ENCODE results near the gene AUTS2.

Gene AUTS2

DNA sequence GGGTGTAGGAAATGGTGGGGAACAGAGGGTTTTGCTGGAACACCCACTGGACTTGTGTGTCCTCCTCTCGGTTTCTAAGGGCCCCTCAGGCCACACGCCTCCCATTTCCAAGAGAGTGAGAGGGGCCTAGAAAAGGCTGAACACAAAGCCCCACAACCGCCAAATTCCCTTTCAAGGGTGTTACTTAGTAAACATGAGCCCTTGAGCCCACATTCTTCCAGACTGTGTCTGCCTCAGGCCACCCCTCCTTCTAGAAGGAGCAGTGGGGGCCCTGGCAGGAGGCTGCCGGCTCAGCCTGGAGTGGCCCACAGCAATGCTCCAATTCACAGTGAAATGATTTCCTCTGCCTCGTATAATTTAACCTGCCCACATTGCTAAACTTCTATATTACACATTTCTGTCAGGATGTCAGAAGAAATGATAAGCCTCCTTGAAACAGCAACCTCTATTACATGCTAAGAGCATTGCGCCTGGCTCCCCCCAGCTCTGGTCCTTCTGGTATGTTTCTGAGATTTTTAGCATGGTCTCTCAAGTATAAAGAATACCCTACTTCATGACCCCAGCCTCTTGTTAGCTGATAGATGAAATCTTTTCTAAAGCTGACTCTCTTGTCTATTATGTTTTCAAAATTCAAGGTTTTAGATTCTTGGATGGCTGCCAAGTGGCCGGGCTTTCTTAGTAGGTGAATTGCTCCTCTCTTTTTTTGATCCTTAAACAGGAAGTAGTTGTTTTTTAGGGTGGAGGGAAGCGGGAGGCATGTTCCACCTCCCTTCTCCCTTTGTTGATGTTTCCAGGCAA, 859.8 kb downstream of the AUTS2 start:
- DNase-seq: no peak

DNA sequence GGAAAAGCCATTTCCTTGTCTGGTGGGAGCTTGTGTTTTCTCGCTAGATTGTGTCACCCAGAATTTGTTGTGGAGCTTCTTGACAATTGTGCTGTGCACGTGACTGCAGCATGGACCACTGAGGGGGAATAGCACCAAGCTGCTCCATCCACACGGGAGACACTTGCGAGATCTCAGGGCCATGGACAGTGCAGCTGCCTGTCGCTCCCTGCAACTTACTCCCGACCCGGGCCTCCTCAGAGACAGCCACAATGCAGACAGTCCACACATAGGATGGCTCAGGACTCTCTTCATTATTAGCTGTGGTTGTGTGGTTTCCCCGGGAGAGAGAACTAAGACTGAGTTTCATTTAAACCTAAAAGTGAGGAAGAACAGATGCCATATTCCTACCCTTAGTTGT, 860.5 kb downstream of the AUTS2 start:
- no peak for DNase-seq

DNA sequence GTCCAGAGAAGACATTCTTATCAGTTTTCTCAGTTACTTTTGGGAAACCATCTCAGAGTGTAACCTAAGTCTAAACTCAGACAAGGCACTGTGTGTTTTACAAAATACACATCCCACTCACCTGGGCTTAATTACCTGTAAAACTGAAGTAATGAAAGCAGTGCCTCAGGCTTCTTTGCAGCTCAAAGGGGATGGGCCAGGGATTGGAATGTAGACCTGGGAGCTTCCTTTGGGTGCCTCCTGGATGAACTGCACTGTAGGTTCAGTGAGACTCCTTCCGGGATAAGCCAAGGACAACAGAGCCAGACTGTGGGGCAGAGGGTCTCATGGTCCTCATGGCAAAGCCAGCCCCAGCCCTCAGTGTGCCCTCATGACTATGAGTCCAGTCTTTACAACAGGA, 861.3 kb downstream of the AUTS2 start:
- no peak for DNase-seq

DNA sequence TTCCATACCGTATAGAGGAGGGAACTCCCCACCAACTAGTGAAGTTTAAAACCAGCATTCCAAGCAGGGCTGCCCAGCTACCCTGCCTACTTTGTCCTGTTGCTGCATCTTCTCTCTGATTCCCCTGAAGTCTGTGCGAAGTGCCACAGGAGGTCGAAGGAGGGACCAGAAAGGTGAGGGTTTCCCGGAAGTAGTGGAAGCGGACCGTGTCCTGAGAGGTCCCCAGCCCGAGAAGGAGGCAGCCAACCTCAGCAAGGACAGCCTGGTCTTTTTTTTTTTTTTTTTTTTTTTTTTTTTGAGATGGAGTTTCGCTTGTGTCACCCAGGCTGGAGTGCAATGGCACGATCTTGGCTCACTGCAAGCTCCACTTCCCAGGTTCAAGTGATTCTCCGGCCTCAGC, 861.8 kb downstream of the AUTS2 start:
- no peak for DNase-seq

DNA sequence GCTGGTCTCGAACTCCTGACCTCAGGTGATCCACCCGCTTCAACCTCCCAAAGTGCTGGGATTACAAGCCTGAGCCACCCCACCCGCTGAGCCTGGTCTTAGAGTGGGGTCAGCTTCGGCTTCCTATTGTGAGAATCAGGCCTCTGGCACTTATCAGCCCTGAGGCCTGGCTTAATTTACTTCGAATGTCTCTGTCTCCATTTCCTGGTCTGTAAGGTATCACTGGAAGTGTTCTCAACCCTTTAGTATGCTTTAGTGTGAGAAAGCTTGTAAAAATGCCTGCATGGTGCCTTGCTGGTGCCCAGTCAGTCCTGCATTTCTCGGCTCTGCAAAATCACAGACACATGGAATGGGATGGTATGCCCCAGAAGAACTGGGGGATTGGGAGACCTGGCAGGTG, 862.3 kb downstream of the AUTS2 start:
- DNase-seq: no peak

DNA sequence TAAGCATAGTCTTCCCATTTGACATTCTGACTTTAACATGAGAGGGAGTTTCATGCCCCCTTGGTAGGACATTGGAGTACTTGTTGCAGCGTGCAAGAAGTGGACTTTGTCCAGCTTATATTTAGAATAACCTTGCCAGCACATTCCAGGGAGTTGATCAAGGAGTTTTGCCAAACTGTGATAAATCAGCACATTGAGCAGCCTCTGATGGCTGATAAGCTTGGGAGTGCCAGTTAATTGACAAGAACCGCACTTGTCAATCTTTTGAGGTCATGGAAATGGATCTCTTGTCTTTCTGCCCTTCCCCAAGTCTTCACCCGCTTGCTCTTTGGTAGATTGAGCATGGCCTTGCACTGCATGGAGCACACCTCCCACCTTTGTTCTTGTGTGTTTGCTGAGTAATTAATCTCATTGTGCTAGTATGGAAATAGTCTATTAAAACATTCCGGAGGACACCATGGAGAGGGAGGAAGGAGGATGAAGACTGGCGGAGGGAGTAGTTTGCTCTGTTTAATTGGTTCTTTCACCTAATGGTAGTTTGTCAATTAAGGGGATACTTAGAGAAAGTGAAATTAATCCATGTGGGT, 865.2 kb downstream of the AUTS2 start:
- no peak for DNase-seq

DNA sequence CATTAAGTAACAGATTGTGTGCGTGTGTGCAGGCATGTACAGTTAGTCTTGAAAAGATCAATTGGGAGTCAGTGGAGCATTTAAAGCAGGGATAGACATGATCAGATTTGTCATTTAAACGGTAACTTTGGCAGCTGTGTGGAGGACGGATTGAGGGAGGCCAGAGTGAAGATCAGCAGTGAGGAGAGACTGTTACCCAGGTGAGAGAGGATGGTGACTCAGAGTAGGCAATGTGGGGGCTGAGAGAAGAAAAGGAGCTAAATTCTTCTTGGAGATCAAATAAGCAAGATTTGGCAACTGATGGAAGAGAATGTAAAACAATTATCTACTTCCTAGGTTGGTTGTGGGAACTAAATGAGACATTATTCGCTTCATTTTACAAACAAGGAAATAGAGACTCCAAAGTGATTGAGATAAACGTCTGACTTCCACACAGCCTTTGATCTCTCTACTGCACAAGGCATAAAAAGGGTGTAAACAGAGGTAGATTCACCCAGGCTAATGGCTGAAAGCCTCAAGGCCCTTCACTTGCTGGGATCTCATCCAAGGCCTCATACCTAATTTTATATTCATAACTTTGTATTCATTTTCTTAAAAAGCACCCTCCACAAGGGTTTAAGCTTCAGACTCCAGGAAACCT, 868.6 kb downstream of the AUTS2 start:
- DNase-seq: no peak

DNA sequence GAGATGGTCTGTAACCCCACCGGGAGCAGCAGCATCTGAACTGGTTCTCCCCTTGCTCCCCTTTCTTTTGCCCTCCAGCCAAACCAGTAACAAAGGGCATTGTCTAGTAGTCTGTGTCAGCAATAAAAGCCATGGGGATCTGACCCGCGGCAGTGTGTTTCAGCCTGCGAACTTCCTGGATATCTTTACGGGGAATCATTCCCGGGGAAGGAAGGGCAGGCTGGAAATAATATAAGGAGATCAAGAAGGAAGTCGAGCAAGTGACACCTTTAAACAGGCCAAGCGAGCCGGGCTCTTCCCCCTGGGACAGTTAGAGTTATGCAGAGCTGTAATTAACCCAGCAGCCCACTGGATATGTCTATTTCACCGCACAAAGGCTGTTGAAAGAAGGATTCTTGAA, 872.5 kb downstream of the AUTS2 start:
- no peak for DNase-seq

DNA sequence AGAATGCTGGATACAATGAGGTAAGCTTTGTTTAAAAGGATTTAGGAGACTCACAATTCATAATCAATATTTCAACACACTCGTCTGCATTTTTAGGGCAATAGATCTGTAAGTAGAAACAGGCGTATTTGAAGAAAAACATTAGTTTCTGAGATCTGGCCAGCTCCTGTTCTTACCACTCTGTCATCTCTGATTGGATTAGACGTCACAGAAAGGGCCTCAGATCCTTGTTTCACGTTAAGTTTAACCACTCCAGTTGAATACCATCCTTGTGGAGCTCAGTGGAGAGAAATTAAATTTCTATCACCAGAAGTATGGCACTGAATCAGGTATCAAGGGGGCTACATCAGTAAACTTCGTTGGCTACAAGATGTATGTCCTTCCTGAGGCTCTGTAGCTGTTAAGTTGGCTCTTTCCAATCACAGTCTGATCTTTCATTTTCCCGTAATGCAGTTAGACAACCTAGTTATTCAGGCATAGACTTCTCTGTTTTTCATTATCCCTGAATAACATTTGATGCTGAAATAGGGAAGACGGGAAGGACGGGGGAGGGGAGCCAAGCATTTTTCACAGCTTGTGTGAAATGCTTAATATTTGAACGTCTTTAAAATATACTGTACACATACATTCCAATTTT, 874.4 kb downstream of the AUTS2 start:
- no peak for DNase-seq

DNA sequence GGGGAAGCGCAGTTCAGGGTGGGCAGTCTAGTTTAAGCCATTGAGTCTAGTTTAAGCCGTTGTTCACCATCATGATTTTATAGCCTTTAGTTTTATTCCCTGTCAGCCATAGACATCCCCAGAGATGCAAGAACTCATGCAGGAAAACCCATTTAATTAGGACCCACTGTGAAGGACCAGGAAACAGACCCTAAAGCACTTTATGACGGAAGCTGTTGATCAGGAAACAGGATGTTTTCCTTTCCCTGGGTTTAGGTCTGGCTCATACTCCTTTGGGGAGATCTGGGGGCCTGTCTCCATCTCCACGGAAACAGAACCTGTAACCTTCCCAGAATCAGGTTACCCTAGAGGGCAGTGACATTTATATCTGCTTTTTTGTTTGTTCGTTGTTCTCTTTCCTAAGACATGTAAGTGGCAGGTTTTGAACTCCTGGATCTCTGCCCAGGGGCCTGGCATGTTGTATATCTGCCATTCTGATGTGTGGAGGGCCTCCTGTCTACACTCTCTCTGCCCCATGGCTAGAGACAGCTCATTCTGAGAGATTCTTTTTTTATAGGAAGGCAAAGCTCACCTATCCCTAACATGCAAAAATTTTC, 876.5 kb downstream of the AUTS2 start:
- DNase-seq: no peak

DNA sequence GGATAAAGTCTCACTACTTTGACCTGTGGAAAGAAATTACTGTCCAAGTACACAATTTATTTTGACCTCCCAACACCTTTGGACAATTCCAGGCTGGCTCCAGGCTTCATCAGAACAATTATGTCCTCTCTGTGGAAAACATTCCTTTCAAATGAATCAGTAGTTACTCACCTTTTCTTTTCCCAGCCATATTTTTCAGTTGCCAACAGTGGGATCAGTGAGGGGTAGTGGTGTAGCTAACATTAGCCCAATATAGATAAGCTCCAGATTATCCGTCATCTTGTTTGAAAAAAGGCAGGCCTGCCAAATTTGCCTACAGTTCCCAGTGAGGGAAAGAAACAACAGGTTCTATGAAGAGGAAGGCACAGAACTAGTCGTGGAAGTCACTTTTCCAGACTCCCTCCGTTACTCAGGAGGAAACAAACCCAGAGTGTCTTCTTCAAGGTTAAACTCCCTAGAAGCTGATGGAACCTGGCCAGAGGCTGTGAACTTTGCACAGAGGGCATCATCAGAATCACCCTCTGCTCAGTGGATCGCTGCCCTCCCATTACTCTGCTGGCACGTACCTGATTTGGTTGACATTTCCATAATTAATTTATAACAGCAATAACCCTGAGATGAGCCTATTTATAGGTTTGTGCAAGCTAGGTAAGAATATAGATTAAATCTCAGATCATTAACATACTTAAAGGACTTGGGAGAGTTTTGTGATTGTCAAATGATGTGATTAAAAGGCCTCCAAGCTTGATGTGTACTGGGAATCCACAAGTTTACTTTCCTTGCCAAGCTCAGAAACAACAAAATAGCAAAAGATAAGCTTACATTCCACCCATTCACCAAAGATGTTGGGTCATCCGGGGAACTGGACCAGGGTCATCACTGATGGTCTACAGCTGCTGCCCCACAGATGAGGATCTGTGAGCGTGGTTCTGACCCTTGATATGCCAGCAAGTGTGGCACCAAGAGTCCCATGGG, 879.0 kb downstream of the AUTS2 start:
- no peak for DNase-seq

DNA sequence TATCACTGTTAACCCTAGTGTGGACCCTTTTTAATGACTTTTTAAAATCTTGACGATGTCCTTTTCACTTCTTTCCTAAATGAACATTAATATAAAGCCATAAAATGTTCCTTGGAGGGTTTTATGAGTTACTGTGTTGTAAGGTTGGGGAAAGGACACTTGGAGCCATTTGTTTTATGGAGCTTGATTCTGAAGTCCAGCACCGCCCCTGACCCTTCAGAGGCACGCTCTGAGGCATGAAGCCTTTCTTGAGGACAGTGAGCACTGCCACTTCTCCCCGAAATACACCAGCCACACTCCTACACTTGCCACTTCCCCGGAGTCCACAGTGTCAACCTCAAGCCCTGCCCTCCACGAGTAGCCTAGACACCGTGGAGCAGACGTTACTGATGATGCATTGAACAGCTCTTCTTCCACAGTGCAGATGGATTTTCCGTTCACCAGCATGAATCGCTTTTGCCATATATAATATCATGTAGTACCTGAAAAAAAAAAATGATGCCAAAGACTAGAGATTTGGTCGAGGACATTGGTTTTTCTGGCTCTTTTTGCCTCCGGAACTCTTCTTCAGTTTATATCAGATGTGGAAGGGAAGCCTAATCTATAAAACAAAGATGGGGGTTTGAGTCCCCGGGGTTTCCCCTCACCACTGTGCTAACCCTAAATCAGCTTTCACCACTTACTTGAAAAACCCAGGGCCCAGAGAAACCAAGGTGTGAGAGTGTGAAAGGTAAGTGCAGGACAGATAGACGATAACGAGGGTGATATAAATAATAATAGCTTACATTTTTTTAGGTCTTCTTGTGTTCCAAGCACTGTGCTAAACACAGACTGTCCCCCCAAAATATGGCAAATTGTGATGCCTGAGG, 881.1 kb downstream of the AUTS2 start:
- DNase-seq: no peak

DNA sequence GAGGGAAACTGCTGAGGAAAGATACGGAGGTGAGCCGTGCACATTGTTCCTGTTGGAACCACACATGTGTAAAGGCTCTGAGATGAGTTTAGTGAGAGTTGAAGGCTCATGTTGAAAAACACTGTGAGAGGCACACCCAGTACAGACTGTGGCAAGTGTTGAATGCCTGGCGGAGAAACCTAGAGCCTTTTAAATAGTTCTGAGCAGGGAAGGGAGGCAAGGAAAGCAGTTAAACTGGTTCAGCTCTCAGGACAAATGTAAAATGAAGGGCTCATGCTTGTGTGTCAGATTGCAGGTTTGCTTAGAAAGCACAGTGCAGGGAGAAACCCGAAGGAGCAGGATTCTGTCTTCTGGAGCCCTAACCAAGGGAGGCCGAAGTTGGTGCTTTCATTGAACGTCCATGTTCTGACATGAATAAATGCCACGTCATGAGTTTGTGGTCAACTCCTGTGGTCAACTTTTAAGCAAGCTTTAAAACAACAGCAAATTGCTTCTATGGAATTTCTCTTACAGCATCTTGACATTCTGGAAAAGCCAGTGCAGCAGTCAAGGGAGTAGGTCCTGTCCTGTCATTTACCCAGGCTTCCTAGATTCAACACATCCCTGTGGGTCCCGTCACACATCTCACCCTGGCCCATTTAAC, 882.8 kb downstream of the AUTS2 start:
- DNase-seq: no peak

DNA sequence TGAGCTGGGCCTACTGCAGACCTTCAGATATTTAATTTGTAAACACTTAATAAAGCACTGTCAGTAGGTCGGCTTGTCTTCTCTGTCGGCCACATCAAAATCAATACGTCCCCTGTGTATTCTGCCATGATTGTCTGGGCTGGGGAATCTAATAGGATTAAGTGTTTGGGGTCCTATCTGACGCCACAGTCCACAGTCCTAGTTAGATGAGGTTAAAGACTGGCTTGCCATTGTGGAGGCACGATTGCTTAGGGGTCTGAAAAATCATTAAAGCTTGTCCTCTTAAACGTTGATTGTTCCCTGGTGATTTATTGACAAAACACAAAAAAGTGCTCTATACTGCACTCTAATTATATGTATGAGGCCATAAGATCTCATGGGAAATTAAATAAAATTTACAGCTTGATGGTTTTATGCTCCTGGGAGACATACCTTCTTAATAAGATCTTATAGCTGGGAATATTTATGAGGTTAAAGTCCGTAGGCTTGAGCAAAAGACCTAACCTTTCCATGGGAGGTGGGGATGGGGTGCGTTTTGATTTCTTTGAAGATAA, 883.4 kb downstream of the AUTS2 start:
- DNase-seq: no peak

DNA sequence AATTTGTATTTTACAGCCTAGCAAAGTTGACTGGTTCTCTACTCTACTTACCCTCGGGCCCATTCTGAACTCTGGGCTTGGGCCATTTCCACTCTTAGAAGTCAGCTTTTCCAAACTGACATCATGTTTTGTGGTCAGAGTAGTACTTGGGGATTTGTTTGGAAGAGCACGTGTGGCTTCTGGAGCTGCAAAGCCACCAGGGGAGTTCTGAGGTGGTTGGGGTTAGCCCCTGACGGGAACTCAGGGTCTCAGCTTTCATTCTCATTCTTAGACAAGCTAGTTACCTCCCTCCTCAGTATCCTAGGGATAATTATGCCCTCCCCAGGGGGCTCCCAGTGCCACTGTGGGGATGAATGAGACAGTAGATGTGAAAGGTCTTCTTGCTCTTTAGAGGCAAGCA, 886.0 kb downstream of the AUTS2 start:
- no peak for DNase-seq

DNA sequence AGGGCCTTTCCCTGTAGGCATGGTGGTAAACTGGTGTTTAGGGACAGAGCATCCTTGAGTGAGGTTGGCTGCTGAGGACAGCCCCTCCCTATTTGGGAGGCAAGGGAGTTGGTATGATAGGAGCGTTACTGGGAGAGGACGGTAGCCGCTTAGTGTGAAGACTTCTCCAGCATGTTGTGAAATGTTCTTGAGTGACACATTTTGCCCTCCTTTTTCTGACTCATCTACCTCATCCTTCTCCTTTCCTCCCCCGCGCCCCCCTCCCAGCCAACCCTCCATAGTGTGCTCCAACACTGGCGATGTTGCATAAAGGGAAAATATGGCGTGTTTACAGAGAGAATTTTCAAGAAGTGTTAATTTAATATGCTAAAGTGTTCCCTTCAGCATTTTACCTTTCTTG, 888.7 kb downstream of the AUTS2 start:
- no peak for DNase-seq

DNA sequence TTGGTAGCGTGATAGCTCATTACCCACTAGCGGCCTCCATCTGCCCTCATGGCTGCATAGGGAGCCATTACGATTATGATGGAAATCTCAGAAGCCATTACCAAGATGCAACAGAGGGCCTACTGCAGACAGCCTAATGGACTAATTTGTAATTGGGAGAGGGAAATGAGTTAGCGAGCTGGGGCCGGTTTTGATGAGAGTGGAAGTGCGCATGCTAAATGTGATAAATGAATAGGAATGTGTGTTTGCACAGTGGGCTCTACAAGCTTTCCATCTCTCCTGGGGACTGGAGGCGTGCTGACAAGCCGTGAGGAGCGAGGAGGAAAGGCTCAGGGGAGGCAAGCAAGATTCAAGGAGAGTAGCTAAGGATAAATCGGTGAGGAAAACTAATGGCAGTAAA, 889.2 kb downstream of the AUTS2 start:
- no peak for DNase-seq

DNA sequence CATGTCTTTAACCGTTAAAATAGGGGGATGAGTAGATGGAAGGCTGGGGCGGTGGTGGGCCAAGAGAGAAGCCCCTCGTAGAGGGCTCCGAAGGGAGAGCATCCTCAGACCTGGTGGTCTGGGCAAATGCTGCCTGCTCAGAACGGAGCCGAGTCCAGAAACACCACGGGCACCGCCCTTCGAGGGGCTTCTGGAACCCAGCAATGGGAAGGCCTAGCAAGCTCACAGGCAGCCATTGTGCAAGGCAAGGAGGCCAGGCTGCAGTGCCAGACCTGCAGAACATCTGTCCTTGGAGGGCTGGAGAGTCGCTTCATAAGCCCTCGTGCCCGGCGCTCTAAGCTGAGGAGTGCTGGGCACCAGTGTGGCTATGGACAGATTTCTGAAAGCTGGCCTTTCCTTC, 889.6 kb downstream of the AUTS2 start:
- no peak for DNase-seq

DNA sequence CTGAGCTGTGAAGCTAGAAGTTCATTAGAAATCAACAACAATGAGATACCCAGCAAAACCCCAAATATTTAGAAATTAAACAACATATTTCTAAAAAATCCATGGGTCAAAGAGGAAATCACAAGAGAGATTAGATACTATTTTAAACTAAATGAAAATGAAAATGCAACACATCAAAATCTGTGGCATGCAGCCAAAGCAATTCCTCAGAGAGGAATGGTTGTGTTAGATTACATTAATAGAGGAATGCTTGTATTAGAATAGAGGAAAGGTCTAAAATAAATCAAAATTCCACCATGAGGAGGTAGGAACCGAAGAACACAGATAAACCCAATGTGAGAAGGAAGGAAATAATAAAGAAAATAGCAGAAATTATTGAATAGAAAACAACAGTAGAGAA, 891.5 kb downstream of the AUTS2 start:
- DNase-seq: no peak

DNA sequence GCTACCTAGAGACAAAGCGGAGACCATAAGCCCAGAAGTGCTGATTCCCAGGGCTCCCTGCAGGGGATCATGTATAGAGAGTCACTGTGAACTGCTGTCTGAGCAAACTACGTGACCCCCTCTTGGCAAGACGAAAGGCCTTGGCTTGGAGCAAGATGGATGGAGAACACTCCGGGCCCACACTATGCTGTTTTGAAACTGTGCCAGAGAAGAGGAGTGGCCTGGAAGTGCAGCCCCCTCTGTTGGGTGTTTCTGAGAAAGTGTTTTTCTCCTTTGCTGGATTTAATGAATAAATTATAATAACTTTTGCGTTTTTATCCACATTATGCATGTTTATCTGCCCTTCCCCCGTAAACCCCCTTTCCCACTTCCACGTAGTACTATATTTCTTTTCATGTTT, 894.4 kb downstream of the AUTS2 start:
- DNase-seq: no peak

All from effector CD8-positive, alpha-beta T cell (primary cell).